Panc1 (cell line): ENCODE data around the gene ENHO. TPM values are rescaled to one million over a fixed set of nuclear protein-coding genes. Genes with fewer than 3 reads are reported as not detected.
A peak's percentile ranks its signal among the peaks of the same experiment; 100 is the strongest.

Experiments used
- ATAC-seq: fragments of 200-7000 bp; cut with Tn5 transposase; 2 replicates; pipeline ENCODE4 v1.9.1; 2020; ENCODE audit warnings: mild to moderate bottlenecking, moderate library complexity
- BruUV-seq: library from RNA; stranded (reverse); fragments of 400-500 nt; replicated peaks from 2 replicates; lab custom pipeline; 2021; lab: Mats Ljungman, UMichigan
- CTCF ChIA-PET: fragments of 300-600 bp; sonication (Branson Sonifier 250); formaldehyde crosslinking; loops from one replicate; lab custom pipeline; 2022; ENCODE audit warnings: antibody characterized with exemption; lab: Charles Lee
- POLR2A ChIA-PET: fragments of 300-600 bp; sonication (Branson Sonifier 250); formaldehyde crosslinking; loops from one replicate; lab custom pipeline; 2022; ENCODE audit warnings: antibody characterized with exemption; lab: Charles Lee
- DNase-seq: peaks from one replicate; pipeline ENCODE4 v3.0.0-alpha.2; 2010; ENCODE audit warnings: low read depth, low spot score
- H3K27ac ChIP-seq: 2 replicates; pipeline ENCODE4 v1.5.1; 2011; ENCODE audit warnings: mild to moderate bottlenecking, low read length, inconsistent platforms
- H3K27me3 ChIP-seq: fragments of 200-500 bp; sonication (Bioruptor generic); 2 replicates; pipeline ENCODE4 v1.6.0; 2014; ENCODE audit warnings: low read length, inconsistent platforms; ENCODE audit not compliant: control insufficient read depth, insufficient read depth
- H3K36me3 ChIP-seq: fragments of 200-500 bp; sonication (Bioruptor generic); 2 replicates; pipeline ENCODE4 v1.5.1; 2014; ENCODE audit warnings: inconsistent platforms, mild to moderate bottlenecking, low read length, moderate library complexity; ENCODE audit not compliant: control insufficient read depth, insufficient read depth
- H3K4me1 ChIP-seq: 2 replicates; pipeline ENCODE4 v1.5.1; 2011; ENCODE audit warnings: inconsistent platforms, mild to moderate bottlenecking, low read length, moderate library complexity; ENCODE audit not compliant: control insufficient read depth, insufficient read depth
- H3K4me3 ChIP-seq, 2 experiments: 2 replicates each; pipeline ENCODE4 v1.5.1; 2011 to 2012; ENCODE audit warnings: low read depth in 2 of 2, low read length in 2 of 2, mild to moderate bottlenecking in 2 of 2, inconsistent platforms in 1 of 2, moderate library complexity in 1 of 2
- H3K9me3 ChIP-seq: fragments of 200-500 bp; sonication (Bioruptor generic); 2 replicates; pipeline ENCODE4 v1.5.1; 2014; ENCODE audit warnings: low read depth, mild to moderate bottlenecking, inconsistent platforms, low read length, moderate library complexity; ENCODE audit not compliant: control insufficient read depth, insufficient read depth
- CTCF ChIP-seq: fragments of 450-650 bp; IDR thresholded peaks from 2 replicates; pipeline ENCODE4 v1.5.1; 2017; ENCODE audit warnings: mild to moderate bottlenecking
- POLR2AphosphoS5 ChIP-seq: IDR thresholded peaks from 2 replicates; pipeline ENCODE4 v1.6.1; 2012; ENCODE audit warnings: mild to moderate bottlenecking, low read depth, low read length, moderate library complexity
- REST ChIP-seq, 2 experiments: IDR thresholded peaks; 2 replicates each; pipeline ENCODE4 v1.6.1; 2011 to 2012; ENCODE audit warnings: low read depth in 2 of 2, control low read depth in 1 of 2, low read length in 1 of 2, mild to moderate bottlenecking in 1 of 2, moderate library complexity in 1 of 2; ENCODE audit not compliant: insufficient read depth in 1 of 2
- SIN3A ChIP-seq: IDR thresholded peaks from 2 replicates; pipeline ENCODE4 v1.6.1; 2012; ENCODE audit warnings: low read depth, mild to moderate bottlenecking, low read length, moderate library complexity, borderline replicate concordance; ENCODE audit not compliant: insufficient read depth
- TCF7L2 ChIP-seq: IDR thresholded peaks from 2 replicates; pipeline ENCODE4 v1.6.1; 2011; ENCODE audit warnings: mild to moderate bottlenecking, low read depth, low read length, inconsistent platforms
- in situ Hi-C: cut with HindIII; loops from 2 replicates; pipeline ENCODE4 v1.10.0; 2016; ENCODE audit warnings: low sequenced_read_pairs, low pct_unique_long_range_greater_than_20kb
- intact Hi-C: fragments of 100-400 bp; cut with micrococcal nuclease; formaldehyde crosslinking; loops from one replicate; pipeline ENCODE4 v1.10.0; 2022; ENCODE audit not compliant: unreplicated experiment
- total RNA-seq: library from RNA; stranded (reverse); gene quantifications from one replicate; pipeline ENCODE4 v1.2.1, GENCODE V29; 2021; ENCODE audit not compliant: unreplicated experiment

ENHO gene
- total RNA-seq, 1 experiment from 2014 or later, result 7.2 TPM

- TF ChIP-seq SIN3A (no peak), TCF7L2 (no peak), CTCF (no peak)
- Histone ChIP-seq H3K36me3 (no peaks in the 10 kb centered on the region), H3K27me3 (no peaks in the 10 kb centered on the region), H3K9me3 (no peaks in the 10 kb centered on the region), H3K27ac (no peak overlapping the region), H3K4me3 (no peak overlapping the region), H3K4me1 (peaks cover 5% of the 10 kb centered on the region; the same call in 1 of the 2 replicates)
- BruUV-seq, result no TSS peak
- in situ Hi-C loops (no loop called here), intact Hi-C loops (no loop called here)
- ATAC-seq, result no peak
- ChIA-PET POLR2A (no interaction called here), CTCF (interaction anchor here (1.0 kb wide), 1 partner anchor 52 kb away, joined by 3 read pairs; no protein-coding TSS in a partner anchor)
- no peak for DNase-seq
Measured at GRCh38 chr9:34555500-34555899, 32.7 kb upstream of the ENHO start.

GRCh38 chr9:34555002-34555348, 32.2 kb upstream of the ENHO start:
- no peak for ATAC-seq
- TF ChIP-seq POLR2AphosphoS5, result no peak
- in situ Hi-C loops, result no loop called here
- H3K36me3 ChIP-seq, result no peaks in the 10 kb centered on the region
- H3K4me1 ChIP-seq, result peaks cover 2% of the 10 kb centered on the region; the same call in 1 of the 2 replicates
- no peak overlapping the region for H3K4me3 ChIP-seq
- POLR2A ChIA-PET, result no interaction called here
- H3K27ac ChIP-seq, result no peak overlapping the region
- no peaks in the 10 kb centered on the region for H3K9me3 ChIP-seq
- DNase-seq, result no peak
- intact Hi-C loops, result no loop called here
- H3K27me3 ChIP-seq, result no peaks in the 10 kb centered on the region
- CTCF ChIA-PET, result interaction anchor here (0.8 to 1.0 kb wide), 2 partner anchors 36 to 52 kb away, joined by 3 read pairs; no protein-coding TSS in a partner anchor
- BruUV-seq, result no TSS peak

- TF ChIP-seq CTCF (no peak), SIN3A (no peak), REST (IDR thresholded peaks at IDR 0.05; ENCODE audit: insufficient read depth in 1 of 2, low read depth in 2 of 2, low read length in 1 of 2) (no peak), POLR2AphosphoS5 (no peak), TCF7L2 (no peak)
- Histone ChIP-seq H3K27me3 (no peaks in the 10 kb centered on the region), H3K4me3 (no peak overlapping the region), H3K4me1 (no peaks in the 10 kb centered on the region), H3K27ac (no peak overlapping the region), H3K36me3 (no peaks in the 10 kb centered on the region), H3K9me3 (no peaks in the 10 kb centered on the region)
- ATAC-seq (peak; percentile 32; the same call in 1 of the 2 replicates), DNase-seq (no peak)
- in situ Hi-C loops (no loop called here), intact Hi-C loops (no loop called here)
- no TSS peak for BruUV-seq
- CTCF ChIA-PET, result interaction anchor here (0.8 kb wide), 1 partner anchor 37 kb away, joined by 3 read pairs; no protein-coding TSS in a partner anchor
- POLR2A ChIA-PET, result no interaction called here
Measured at GRCh38 chr9:34554211-34555001, 31.6 kb upstream of the ENHO start.
